B cell (primary cell): Measurements from ENCODE around the gene ZNF423.

ENCODE experiments used
- CTCF ChIP-seq: fragments of 200-600 bp; IDR thresholded peaks from one replicate; pipeline ENCODE4 v1.8.0; 2022; ENCODE audit warnings: antibody characterized with exemption, mild to moderate bottlenecking
- EZH2 ChIP-seq: IDR thresholded peaks from 2 replicates; pipeline ENCODE4 v1.6.1; 2012; ENCODE audit warnings: borderline replicate concordance, low read depth, mild to moderate bottlenecking, moderate library complexity, low read length; ENCODE audit not compliant: insufficient read depth, poor library complexity, severe bottlenecking

- no peak for TF ChIP-seq EZH2
- no peak for TF ChIP-seq CTCF
Measured at GRCh38 chr16:49881890-49882289, 26.0 kb upstream of the ZNF423 start.
